Heart left ventricle (tissue), 16 donors: ENCODE results near the gene MYO19. TPM values are rescaled to one million over a fixed set of nuclear protein-coding genes. Genes with fewer than 3 reads are reported as not detected.

Experiments
- ATAC-seq, 4 donors: fragments of 200-7000 bp; cut with Tn5 transposase; one replicate each; pipeline ENCODE4 v1.9.1; 2020 to 2022; ENCODE audit warnings: moderate library complexity in 4 of 4, mild to moderate bottlenecking in 3 of 4, moderate number of reproducible peaks in 1 of 4
- DNase-seq, 5 donors: peaks; one replicate each; pipeline ENCODE4 v3.0.0-alpha.2; 2020
- H3K27ac ChIP-seq, 12 donors: fragments of 200-600 bp; sonication (generic) in 4 of 12; one replicate each; pipeline versions ENCODE4 v1.5.0 to v1.8.0; 2016 to 2022; ENCODE audit warnings: mild to moderate bottlenecking in 2 of 12
- H3K27me3 ChIP-seq, 9 donors: fragments of 200-600 bp; sonication (generic) in 2 of 9; one replicate each; pipeline versions ENCODE4 v1.5.1 to v1.8.0; 2016 to 2022; ENCODE audit warnings: mild to moderate bottlenecking in 3 of 9
- H3K36me3 ChIP-seq, 9 donors: fragments of 200-600 bp; sonication (generic) in 2 of 9; one replicate each; pipeline versions ENCODE4 v1.5.0 to v1.8.0; 2018 to 2022; ENCODE audit warnings: mild to moderate bottlenecking in 2 of 9
- H3K4me1 ChIP-seq, 12 donors: fragments of 200-600 bp; sonication (generic) in 4 of 12; one replicate each; pipeline versions ENCODE4 v1.5.0 to v1.8.0; 2016 to 2022; ENCODE audit warnings: mild to moderate bottlenecking in 3 of 12
- H3K4me3 ChIP-seq, 12 donors: fragments of 200-600 bp; sonication (generic) in 4 of 12; one replicate each; pipeline versions ENCODE4 v1.5.0 to v1.8.0; 2017 to 2022; ENCODE audit warnings: mild to moderate bottlenecking in 9 of 12, moderate library complexity in 4 of 12
- H3K9me3 ChIP-seq, 12 donors: fragments of 200-600 bp; sonication (generic) in 4 of 12; one replicate each; pipeline versions ENCODE4 v1.5.0 to v1.8.0; 2016 to 2022; ENCODE audit warnings: mild to moderate bottlenecking in 1 of 12
- POLR2A ChIP-seq, 2 donors: fragments of 450-650 bp; IDR thresholded peaks; one replicate each; pipeline ENCODE4 v1.6.1; 2017; ENCODE audit warnings: antibody characterized with exemption in 2 of 2, mild to moderate bottlenecking in 2 of 2, moderate library complexity in 2 of 2
- WGBS, 4 donors: extraction: QIAGEN DNeasy Blood & Tissue Kit in 2 of 4; methylation state at CpG; one replicate each; pipeline versions ENCODE4 v1.1.5 to v1.1.7; 2013 to 2018; 5-methylcytosine and 5-hydroxymethylcytosine counted together
- intact Hi-C, 10 donors: fragments of 100-400 bp; cut with DNase I; formaldehyde crosslinking; loops; one replicate each; pipeline versions ENCODE4 v1.11.1 to v1.14.2; 2022
- polyA plus RNA-seq, 2 donors: library from polyadenylated mRNA; stranded (reverse); fragments of 200-250 nt; gene quantifications; one replicate each; pipeline ENCODE4 v1.2.3, GENCODE V29; 2013
- total RNA-seq, 9 donors: library from RNA; depleted of rRNA in 2 of 9; stranded (reverse); fragments of >200 nt in 2 of 9; fragmentation: NEBNext Ultra II Directional in 3 of 9; extraction: Animal tissue kit (Norgen Biotek cat#: 25700) in 3 of 9; gene quantifications; one replicate each; pipeline versions ENCODE4 v1.1.0 to v1.2.4, GENCODE V29; 2016 to 2023
- TF ChIP-seq, protein P1 (sequence below), 12 donors: fragments of 200-600 bp; sonication (generic) in 4 of 12; IDR thresholded peaks; one replicate each; pipeline versions ENCODE4 v1.5.0 to v1.8.0; 2018 to 2022; ENCODE audit warnings: antibody characterized with exemption in 12 of 12, mild to moderate bottlenecking in 5 of 12
- donor health status: ischemic (EF 13 %, LVEDD 7.1; RV severe dilation, severe dysfunction).
- donor health status: healthy with polysubstance abuse.
- donor health status: DM: no; HTN: yes; CAD: no.
- donor health status: DM: no; HTN: no; CAD: no.
- donor health status: ischemic (EF 25% LVEDD 6.9; RV normal size, moderate dysfunction).
- donor health status: ischemic (EF 25% LVEDD 5.7; RV mildly dilated, moderate dysfunction).
- donor health status: healthy.
- donor health status: DM: yes; HTN: yes; CAD: no.
- donor health status: ischemic (EF 35%, LVEDD 5.7; RV mildly dilated, moderate dysfunction).
- donor health status: nonischemic (EF 11% LVEDD 7.7; RV severe dilation, severe dysfunction).
- donor health status: DM: yes; HTN: yes; CAD: no.
- donor health status: PGD.
- donor health status: ischemic (EF 29% LVEDD 5.4; RV normal size, mild dysfunction).
- donor health status: nonischemic (EF 23%, LVEDD 6.1; RV moderate dilation, normal function).

MYO19 gene
- total and polyA plus RNA-seq, 11 donors: 5.8 to 32.7 (median 12.3) TPM

DNA sequence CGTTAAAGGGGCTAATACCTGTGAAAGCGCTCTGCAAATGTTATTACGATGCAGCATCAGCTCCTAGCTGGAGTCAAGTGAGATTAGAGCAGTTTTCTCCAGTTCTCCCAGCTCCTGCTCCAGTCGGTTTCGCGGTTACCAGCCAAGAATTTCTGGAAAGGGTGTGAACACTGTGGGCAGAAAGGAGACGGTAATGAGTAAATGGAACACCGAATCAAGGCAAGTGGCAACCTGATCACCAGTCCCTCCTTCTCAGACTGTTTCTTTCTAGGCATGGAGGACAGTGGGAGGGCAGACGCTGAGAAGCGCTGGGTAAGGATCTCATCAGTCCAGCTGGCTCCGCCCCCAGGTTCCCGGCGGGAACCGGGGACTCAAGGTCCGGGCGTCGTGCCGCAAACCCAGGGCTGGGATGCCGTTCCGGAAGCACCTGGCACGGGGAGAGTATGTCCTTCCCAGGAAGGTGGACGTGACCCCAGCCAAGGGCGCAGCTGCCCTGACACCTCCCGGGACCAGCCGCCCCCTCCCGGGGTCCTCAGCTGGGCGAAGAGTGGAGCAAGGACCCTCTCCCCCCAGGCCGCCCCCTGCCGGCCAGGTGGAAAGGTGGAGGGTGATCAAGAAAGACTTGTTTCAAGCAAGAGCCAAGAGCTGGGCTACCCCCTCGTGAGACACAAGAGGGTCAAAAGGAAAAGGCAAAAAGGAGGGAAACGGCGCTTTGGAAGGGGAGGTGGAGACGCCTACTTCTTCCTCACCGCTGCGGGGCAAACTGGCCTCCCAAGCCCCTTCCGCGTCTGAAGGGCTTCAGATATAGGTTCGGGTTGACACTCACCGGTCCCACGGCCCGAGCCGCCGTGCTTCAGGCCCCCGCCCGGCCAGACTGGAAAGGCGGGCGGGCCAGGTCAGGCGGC lies 481 bp downstream of the MYO19 start:
- TF ChIP-seq, protein P1, sequence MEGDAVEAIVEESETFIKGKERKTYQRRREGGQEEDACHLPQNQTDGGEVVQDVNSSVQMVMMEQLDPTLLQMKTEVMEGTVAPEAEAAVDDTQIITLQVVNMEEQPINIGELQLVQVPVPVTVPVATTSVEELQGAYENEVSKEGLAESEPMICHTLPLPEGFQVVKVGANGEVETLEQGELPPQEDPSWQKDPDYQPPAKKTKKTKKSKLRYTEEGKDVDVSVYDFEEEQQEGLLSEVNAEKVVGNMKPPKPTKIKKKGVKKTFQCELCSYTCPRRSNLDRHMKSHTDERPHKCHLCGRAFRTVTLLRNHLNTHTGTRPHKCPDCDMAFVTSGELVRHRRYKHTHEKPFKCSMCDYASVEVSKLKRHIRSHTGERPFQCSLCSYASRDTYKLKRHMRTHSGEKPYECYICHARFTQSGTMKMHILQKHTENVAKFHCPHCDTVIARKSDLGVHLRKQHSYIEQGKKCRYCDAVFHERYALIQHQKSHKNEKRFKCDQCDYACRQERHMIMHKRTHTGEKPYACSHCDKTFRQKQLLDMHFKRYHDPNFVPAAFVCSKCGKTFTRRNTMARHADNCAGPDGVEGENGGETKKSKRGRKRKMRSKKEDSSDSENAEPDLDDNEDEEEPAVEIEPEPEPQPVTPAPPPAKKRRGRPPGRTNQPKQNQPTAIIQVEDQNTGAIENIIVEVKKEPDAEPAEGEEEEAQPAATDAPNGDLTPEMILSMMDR (IDR thresholded peaks at IDR 0.05): peak; percentile 17 to 57 (median 48)
- TF ChIP-seq POLR2A (IDR thresholded peaks at IDR 0.05): no peak
- H3K9me3 ChIP-seq: no peaks in the 10 kb centered on the region
- H3K4me1 ChIP-seq: peaks cover 0 to 22% (median 14%) of the 10 kb centered on the region in 12 donors
- 8 to 11% (median 8%) methylated on average over 42 to 48 of the region's 48 CpGs for WGBS, 4 donors
- intact Hi-C loops: loop anchor here in 6 of 10 donors (2.0 to 10.0 kb wide), 4 partner anchors 42 to 67 kb away; partner anchors contain the start of genes ZNHIT3 (in 4 of the 6) and MRM1 (in 1 of the 6)
- peak overlapping the region; percentile 38 to 94 (median 82) for H3K4me3 ChIP-seq
- H3K36me3 ChIP-seq: peaks cover 0 to 62% (median 45%) of the 10 kb centered on the region in 9 donors
- DNase-seq (peak; percentile 50 to 76 (median 74)), ATAC-seq (peak in 3 of 4 donors; percentile 48 to 60 (median 48))
- H3K27me3 ChIP-seq: no peaks in the 10 kb centered on the region
- H3K27ac ChIP-seq: peak overlapping the region; percentile 84 to 99 (median 96)

DNA sequence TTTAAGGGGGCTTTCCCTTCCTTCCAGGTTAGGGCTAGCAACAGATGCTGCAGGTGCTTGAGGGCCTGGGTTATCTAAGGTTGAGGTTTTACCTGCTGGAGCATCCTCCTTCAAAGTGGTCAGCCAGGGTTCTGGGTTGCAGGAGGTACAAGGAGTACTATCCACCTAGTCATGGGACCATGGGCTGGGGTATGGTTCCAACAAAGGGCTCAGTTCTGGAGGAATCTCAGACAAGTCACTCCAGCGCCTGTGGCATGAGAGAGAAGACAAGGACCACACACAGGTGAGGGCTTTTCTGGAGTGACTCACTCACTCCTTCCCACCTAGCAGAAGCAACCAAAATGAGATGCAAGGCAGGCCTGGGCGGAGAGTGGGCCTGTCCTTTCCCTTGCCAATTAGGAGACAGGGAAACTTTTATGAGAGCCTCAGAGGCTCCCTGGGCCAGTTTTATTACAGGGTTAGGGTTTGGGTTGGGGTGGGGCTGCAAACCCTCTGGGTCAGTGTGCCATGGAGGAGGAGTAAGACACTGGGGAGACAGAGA lies 2.2 kb downstream of the MYO19 start:
- intact Hi-C loops: loop anchor here in 5 of 10 donors (5.0 to 10.0 kb wide), 3 partner anchors 40 to 48 kb away; partner anchors contain the start of gene ZNHIT3 (in 4 of the 5)
- Histone ChIP-seq H3K4me3 (no peak overlapping the region), H3K27me3 (no peaks in the 10 kb centered on the region), H3K9me3 (no peaks in the 10 kb centered on the region), H3K36me3 (peaks cover 0 to 61% (median 44%) of the 10 kb centered on the region in 9 donors), H3K27ac (no peak overlapping the region), H3K4me1 (peaks cover 0 to 22% (median 14%) of the 10 kb centered on the region in 12 donors)
- TF ChIP-seq POLR2A (IDR thresholded peaks at IDR 0.05): no peak
- TF ChIP-seq, protein P1 (IDR thresholded peaks at IDR 0.05): no peak
- WGBS, 4 donors: 94 to 100% (median 96%) methylated on average over 2 of the region's 2 CpGs
- ATAC-seq (no peak), DNase-seq (no peak)

GRCh38 chr17:36529121-36529520 lies 5.5 kb downstream of the MYO19 start:
- Histone ChIP-seq H3K27me3 (no peaks in the 10 kb centered on the region), H3K27ac (no peak overlapping the region), H3K9me3 (no peaks in the 10 kb centered on the region), H3K4me3 (no peak overlapping the region), H3K36me3 (peaks cover 0 to 88% (median 71%) of the 10 kb centered on the region in 9 donors), H3K4me1 (peaks cover 0 to 8% (median 5%) of the 10 kb centered on the region in 12 donors)
- intact Hi-C loops: no loop called here
- DNase-seq (no peak), ATAC-seq (no peak)
- TF ChIP-seq, protein P1 (IDR thresholded peaks at IDR 0.05): no peak
- TF ChIP-seq POLR2A (IDR thresholded peaks at IDR 0.05): no peak
